Uterus (tissue), 2 donors: ENCODE results near the gene CCDC81.

Experiments
- CTCF ChIP-seq, 4 experiments: fragments of 200-600 bp in 2 of 4; fragments of 450-650 bp in 2 of 4; sonication (generic) in 2 of 4; IDR thresholded peaks; one replicate each; pipeline ENCODE4 v1.5.1; 2016 to 2019; ENCODE audit warnings: antibody characterized with exemption in 4 of 4, mild to moderate bottlenecking in 2 of 4, moderate library complexity in 1 of 4
- POLR2A ChIP-seq, 2 donors: fragments of 450-650 bp; IDR thresholded peaks; one replicate each; pipeline ENCODE4 v1.6.1; 2016; ENCODE audit warnings: antibody characterized with exemption in 2 of 2, mild to moderate bottlenecking in 1 of 2, moderate library complexity in 1 of 2

GRCh38 chr11:86449993-86450629 lies 75.4 kb downstream of the CCDC81 start:
- TF ChIP-seq CTCF (IDR thresholded peaks at IDR 0.05), result no peak
- no peak for TF ChIP-seq POLR2A (IDR thresholded peaks at IDR 0.05)
